Uterus (tissue), 4 donors: ENCODE measurements around the gene CSTF1. TPM values are rescaled to one million over a fixed set of nuclear protein-coding genes. Genes with fewer than 3 reads are reported as not detected.

Experiments used
- DNase-seq, 2 donors: peaks; one replicate each; pipeline ENCODE4 v3.0.0-alpha.2; 2019 to 2020
- H3K27ac ChIP-seq, 2 donors: fragments of 200-600 bp; sonication (generic); 1 replicate in 1 of 2; 2 replicates in 1 of 2; pipeline ENCODE4 v1.5.1; 2016 to 2018
- H3K27me3 ChIP-seq, 2 donors: fragments of 200-600 bp; sonication (generic); one replicate each; pipeline ENCODE4 v1.5.1; 2018 to 2019; ENCODE audit warnings: control low read depth in 1 of 2
- H3K36me3 ChIP-seq, 2 donors: fragments of 200-600 bp; sonication (generic); one replicate each; pipeline ENCODE4 v1.5.1; 2019; ENCODE audit warnings: control low read depth in 1 of 2
- H3K4me1 ChIP-seq, 2 donors: fragments of 200-600 bp; sonication (generic); one replicate each; pipeline ENCODE4 v1.5.1; 2018 to 2019; ENCODE audit warnings: control low read depth in 1 of 2
- H3K4me3 ChIP-seq, 2 donors: fragments of 200-600 bp; sonication (generic); 1 replicate in 1 of 2; 2 replicates in 1 of 2; pipeline ENCODE4 v1.5.1; 2018 to 2019; ENCODE audit warnings: mild to moderate bottlenecking in 1 of 2
- H3K9me3 ChIP-seq, 2 donors: fragments of 200-600 bp; sonication (generic); one replicate each; pipeline ENCODE4 v1.5.1; 2019; ENCODE audit warnings: control low read depth in 1 of 2
- CTCF ChIP-seq, 4 experiments: fragments of 200-600 bp in 2 of 4; fragments of 450-650 bp in 2 of 4; sonication (generic) in 2 of 4; IDR thresholded peaks; one replicate each; pipeline ENCODE4 v1.5.1; 2016 to 2019; ENCODE audit warnings: antibody characterized with exemption in 4 of 4, mild to moderate bottlenecking in 2 of 4, moderate library complexity in 1 of 4
- POLR2A ChIP-seq, 2 donors: fragments of 450-650 bp; IDR thresholded peaks; one replicate each; pipeline ENCODE4 v1.6.1; 2016; ENCODE audit warnings: antibody characterized with exemption in 2 of 2, mild to moderate bottlenecking in 1 of 2, moderate library complexity in 1 of 2
- intact Hi-C: fragments of 100-400 bp; cut with DNase I; formaldehyde crosslinking; loops from one replicate; pipeline ENCODE4 v1.15.1; 2023; ENCODE audit warnings: low total_unique reads
- total RNA-seq, 4 donors: library from RNA; depleted of rRNA in 3 of 4; stranded (reverse); fragments of >200 nt in 3 of 4; gene quantifications; one replicate each; pipeline versions ENCODE4 v1.1.0 to v1.2.4, GENCODE V29; 2014 to 2023
- donor health status: DM: yes; HTN: yes; CAD: no.

CSTF1 gene
- total RNA-seq, 4 donors from 2014 or later = 20.9 to 44.0 (median 29.9) TPM

- Histone ChIP-seq H3K27ac (peak overlapping the region in 1 of 2 donors; percentile 52), H3K4me3 (no peak overlapping the region), H3K36me3 (no peaks in the 10 kb centered on the region), H3K4me1 (no peaks in the 10 kb centered on the region), H3K9me3 (no peaks in the 10 kb centered on the region), H3K27me3 (no peaks in the 10 kb centered on the region)
- intact Hi-C loops = no loop called here
- DNase-seq = no peak
- TF ChIP-seq CTCF (IDR thresholded peaks at IDR 0.05) (no peak), POLR2A (IDR thresholded peaks at IDR 0.05) (no peak)
Observed at GRCh38 chr20:56412473-56412790, 20.0 kb downstream of the CSTF1 start.

- intact Hi-C loops = no loop called here
- H3K4me1 ChIP-seq = no peaks in the 10 kb centered on the region
- H3K36me3 ChIP-seq = no peaks in the 10 kb centered on the region
- H3K9me3 ChIP-seq = no peaks in the 10 kb centered on the region
- no peak for TF ChIP-seq CTCF (IDR thresholded peaks at IDR 0.05)
- TF ChIP-seq POLR2A (IDR thresholded peaks at IDR 0.05) = no peak
- DNase-seq = no peak
- peak overlapping the region in 1 of 2 donors; percentile 52 for H3K27ac ChIP-seq
- H3K4me3 ChIP-seq = no peak overlapping the region
- H3K27me3 ChIP-seq = no peaks in the 10 kb centered on the region
Observed at GRCh38 chr20:56412949-56413348, 20.5 kb downstream of the CSTF1 start.

- intact Hi-C loops = no loop called here
- H3K9me3 ChIP-seq = no peaks in the 10 kb centered on the region
Observed at GRCh38 chr20:56414842-56415765, 22.7 kb downstream of the CSTF1 start.

GRCh38 chr20:56417402-56417801 lies 25.0 kb downstream of the CSTF1 start:
- intact Hi-C loops = no loop called here
- Histone ChIP-seq H3K9me3 (no peaks in the 10 kb centered on the region), H3K27me3 (no peaks in the 10 kb centered on the region), H3K4me3 (no peak overlapping the region), H3K4me1 (no peaks in the 10 kb centered on the region), H3K27ac (no peak overlapping the region), H3K36me3 (no peaks in the 10 kb centered on the region)
- no peak for DNase-seq
- TF ChIP-seq CTCF (IDR thresholded peaks at IDR 0.05) = no peak
- no peak for TF ChIP-seq POLR2A (IDR thresholded peaks at IDR 0.05)

More at GRCh38 chr20:56414842-56415765, 22.7 kb downstream of the CSTF1 start:
- Histone ChIP-seq H3K27me3 (no peaks in the 10 kb centered on the region), H3K4me1 (no peaks in the 10 kb centered on the region), H3K4me3 (no peak overlapping the region), H3K36me3 (no peaks in the 10 kb centered on the region), H3K27ac (no peak overlapping the region)
- TF ChIP-seq CTCF (IDR thresholded peaks at IDR 0.05) (no peak), POLR2A (IDR thresholded peaks at IDR 0.05) (no peak)
- no peak for DNase-seq

- Histone ChIP-seq H3K4me3 (no peak overlapping the region), H3K27me3 (no peaks in the 10 kb centered on the region), H3K27ac (peak overlapping the region in 1 of 2 donors; percentile 57), H3K4me1 (no peaks in the 10 kb centered on the region), H3K9me3 (no peaks in the 10 kb centered on the region), H3K36me3 (no peaks in the 10 kb centered on the region)
- no peak for TF ChIP-seq POLR2A (IDR thresholded peaks at IDR 0.05)
- TF ChIP-seq CTCF (IDR thresholded peaks at IDR 0.05) = no peak
- intact Hi-C loops = no loop called here
- DNase-seq = no peak
Observed at GRCh38 chr20:56417911-56418310, 25.5 kb downstream of the CSTF1 start.
